Dermis blood vessel endothelial cell (primary cell): ENCODE measurements around the gene OSBPL5. TPM values are rescaled to one million over a fixed set of nuclear protein-coding genes. Genes with fewer than 3 reads are reported as not detected.
"Not testable (repeated sequence)": the region's sequence is repeated elsewhere in the genome, so short reads cannot be mapped to it uniquely, and the experiment has no call there.

Experiments used
- DNase-seq: peaks from one replicate; pipeline ENCODE4 v3.0.0; 2010
- total RNA-seq: library from RNA; depleted of rRNA; stranded (reverse); fragments of >200 nt; gene quantifications from 2 replicates; pipeline ENCODE4 v1.2.3, GENCODE V29; 2014

OSBPL5 gene
- total RNA-seq, 1 donor from 2014 or later, result 74.9 TPM

DNA sequence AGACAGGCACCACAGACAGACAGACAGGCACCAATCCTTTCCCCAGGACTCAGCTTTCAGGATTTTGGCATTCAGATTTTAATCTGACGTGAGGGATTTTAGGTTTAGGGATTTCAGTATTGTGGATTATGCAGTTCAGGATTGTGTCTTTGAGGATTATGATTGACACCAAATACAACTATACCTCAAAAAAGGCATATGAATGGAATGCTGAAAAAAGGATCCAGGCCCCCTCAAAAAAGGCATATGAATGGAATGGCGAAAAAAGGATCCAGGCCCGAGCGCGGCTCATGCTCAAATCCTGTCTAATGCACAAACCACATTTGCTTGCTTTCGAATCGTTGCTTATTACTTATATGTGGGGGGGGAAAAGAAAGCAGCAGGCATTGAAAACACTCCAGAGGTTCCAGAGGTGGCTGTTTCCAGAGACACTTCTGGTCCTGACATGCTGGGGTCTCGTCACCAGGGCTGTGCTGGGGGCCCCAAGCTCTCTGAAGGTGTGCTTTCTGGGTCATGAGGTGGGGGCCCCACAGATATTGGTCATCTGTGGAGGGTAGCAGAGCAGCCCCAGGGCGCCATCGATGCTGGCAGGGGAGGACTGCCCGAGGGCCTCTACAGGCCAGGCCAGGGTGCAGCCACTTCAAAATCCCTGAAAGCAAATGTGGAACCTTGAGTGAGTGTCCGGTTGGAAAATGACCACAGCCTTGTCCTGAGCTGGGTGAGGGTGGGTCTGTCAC, 16.8 kb upstream of the OSBPL5 start:
- DNase-seq, result no peak

DNA sequence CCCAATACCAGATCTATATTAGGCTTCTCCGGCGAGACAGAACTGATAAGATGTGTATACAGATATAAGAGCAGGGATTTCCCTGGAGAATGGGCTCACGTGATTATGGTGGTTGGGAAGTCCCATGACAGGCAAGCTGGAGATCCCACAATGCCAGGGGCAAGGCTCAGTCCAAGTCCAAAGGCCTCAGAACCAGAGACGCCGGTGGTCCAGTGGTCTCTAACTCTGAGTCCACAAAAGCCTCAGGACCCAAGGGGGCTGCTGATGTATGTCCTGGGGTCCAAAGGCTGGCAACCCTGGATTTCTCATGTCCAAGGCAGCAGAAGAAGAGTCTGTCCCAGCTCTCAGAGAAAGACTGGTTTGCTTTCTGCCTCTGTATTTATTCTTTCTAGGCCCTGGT, 15.8 kb upstream of the OSBPL5 start:
- DNase-seq, result no peak

DNA sequence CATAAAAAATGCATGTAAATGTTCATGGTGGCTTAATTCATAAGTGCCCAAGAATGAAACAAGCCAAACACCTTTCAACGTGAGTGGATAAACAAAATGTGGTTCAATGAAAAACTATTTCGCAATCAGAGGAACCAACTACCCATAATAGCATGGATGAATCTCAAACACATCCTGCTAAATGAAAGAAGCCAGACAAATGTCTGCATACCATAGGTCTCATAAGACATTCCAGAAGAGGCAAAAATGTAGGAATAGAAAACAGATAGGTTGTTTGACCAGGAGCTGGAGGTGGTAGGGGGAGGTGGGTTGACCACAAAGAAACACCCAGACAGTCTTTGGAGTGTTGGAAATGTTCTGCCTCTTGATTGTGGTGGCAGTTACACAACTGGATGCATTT, 13.2 kb upstream of the OSBPL5 start:
- DNase-seq, result no peak

DNA sequence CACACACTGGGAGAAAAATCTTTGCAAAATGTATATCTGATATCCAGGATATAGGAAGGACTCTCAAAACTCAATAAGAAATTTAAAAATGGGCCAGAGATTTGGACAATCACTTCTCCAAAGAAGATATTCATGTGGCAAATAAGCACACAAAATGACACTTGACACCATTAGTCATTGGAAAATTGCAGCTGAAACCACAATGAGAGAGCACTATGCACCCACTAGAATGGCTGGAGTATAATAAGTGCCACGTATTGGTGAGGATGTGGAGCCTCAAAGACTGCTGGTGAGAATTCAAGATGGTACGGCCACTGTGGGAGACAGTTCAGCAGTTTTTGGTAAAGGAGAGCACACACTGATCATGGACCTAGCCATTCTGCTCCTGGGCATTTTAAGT, 12.8 kb upstream of the OSBPL5 start:
- DNase-seq, result no peak

DNA sequence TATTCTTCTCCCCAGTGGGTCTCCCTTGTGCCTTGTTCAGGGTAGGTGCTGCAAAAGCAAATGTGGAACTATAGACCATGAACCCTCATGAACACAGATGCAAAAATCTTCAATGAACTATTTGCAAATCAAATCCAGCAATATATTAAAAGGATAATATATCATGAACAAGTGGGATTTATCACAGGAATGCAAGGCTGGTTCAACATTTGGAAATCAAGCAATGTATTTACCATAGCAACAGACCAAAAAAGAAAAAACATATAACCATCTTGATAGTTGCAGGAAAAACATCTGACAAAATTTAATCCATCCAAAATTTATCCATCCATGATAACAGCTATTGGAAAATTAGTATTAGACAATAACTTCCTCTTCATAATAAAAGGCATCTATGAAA, 11.4 kb upstream of the OSBPL5 start:
- no peak for DNase-seq

DNA sequence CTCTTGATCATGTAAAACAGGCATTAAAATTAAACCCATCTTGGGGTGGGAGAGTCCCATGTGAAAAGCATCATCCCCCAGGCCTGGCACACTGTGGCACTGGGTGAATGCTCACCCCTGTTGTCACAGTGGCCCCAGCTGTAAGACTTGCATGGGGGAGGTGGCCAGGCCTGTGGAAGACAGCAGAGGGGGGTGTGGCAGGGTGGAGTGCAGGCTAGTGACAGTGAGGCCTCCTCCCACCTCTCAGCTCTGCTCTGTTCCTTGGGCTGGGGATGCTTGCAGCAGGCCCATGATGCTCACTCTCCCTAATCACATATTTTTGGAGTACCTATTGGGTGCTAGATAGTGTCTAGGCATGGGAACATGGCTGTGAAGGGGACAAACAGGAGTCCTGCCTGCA, 10.1 kb upstream of the OSBPL5 start:
- no peak for DNase-seq

DNA sequence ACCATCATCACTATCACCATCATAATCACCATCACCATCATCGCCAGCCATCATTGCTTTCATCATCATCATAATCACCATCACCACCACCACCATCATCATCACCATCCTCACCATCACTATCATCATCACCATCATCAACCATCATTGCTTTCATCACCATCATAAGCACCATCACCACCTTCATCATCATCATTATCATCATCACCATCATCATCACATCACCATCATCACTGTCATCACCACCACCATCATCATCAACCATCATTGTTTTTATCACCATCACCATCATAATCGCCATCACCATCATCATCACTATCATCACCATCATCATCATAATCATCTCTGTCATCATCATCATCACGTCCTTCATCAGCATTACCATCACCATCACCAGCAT, 9.3 kb upstream of the OSBPL5 start:
- no peak for DNase-seq

- no peak for DNase-seq
Measured at GRCh38 chr11:3173795-3174194, 8.7 kb upstream of the OSBPL5 start.

- no peak for DNase-seq
Measured at GRCh38 chr11:3171931-3172560, 6.9 kb upstream of the OSBPL5 start.

- DNase-seq, result no peak
Measured at GRCh38 chr11:3170756-3171650, 5.9 kb upstream of the OSBPL5 start.

DNA sequence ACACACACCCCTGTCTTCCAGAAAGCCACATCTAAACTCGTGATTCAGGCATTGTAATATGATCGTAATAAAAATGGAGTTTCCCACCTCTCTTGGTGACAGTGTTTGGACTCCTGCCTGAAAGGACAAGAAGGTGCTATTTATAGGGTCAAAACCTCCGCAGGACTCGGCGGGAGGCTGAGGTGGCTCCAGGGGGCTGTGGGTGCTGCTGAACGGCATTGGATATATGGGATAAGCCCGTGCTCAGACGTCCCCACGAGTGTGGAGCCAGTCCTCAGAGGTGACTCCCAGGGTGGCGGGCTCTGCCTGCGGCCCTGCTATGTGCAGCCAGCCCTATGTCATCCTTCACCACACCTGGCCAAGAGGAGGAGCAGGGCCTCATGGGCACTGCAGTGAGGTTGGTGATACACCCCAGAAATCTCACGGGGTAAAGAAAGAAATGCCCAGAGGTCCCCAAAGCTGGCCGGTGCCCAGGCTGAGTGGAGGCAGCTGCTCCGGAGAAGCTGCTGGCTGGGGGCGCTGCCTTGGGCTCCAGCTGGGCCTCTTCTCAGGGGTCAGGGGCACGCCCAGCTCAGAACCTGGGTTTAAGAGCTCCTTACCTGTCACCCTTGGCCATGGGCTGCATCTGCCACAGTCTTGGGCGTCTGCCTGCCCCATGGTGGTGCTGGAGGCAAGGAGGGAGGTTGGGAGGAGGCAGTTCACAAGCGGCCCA, 5.1 kb upstream of the OSBPL5 start:
- no peak for DNase-seq

GRCh38 chr11:3169255-3170043, 4.3 kb upstream of the OSBPL5 start:
- peak; percentile 63 for DNase-seq

GRCh38 chr11:3168742-3169254, 3.7 kb upstream of the OSBPL5 start:
- not testable (repeated sequence) for DNase-seq

- DNase-seq, result no peak
Measured at GRCh38 chr11:3167143-3168119, 2.3 kb upstream of the OSBPL5 start.

GRCh38 chr11:3166268-3167142, 1.4 kb upstream of the OSBPL5 start:
- DNase-seq, result no peak

DNA sequence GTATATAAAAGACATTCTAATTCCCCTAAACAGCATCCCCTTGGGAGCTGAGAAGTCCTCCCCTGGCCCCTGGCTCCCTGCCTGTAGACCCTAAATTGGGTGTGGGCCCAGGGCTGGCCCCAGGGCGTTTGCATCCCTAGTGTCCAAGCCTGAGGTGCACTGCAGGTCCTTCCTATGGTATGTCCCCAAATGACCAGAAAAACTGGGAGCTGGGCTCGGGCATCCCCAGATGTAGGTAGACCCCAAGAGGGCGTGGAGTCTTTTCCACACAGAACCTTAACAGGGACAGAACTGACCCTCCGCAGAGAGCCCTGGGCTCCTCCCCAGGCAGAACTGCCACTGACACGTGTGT, 782 bp upstream of the OSBPL5 start:
- no peak for DNase-seq

- peak; percentile 31 for DNase-seq
Measured at GRCh38 chr11:3164552-3165151, 458 bp downstream of the OSBPL5 start.

DNA sequence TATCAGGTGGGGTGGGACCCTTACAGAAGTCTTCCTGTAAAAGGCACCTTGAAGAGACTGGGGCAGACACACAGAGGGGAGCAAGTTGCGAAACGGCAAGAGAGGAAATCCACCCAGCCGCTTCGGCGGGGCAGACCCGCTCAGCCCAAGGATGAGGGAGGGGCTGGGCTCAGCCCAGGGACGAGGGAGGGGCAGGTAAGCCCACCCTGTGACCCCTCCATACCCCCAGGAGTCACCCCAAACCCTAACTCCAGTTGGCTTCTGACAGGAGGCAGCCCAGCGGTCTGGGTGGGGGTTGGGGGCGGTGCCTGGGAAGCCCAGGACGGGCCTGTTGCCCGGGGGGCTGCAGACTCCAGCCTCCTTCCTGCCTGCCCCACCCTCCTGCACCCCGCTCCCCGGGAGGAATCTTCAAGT, 965 bp downstream of the OSBPL5 start:
- DNase-seq, result no peak
